Stimulated activated naive CD8-positive, alpha-beta T cell treated with anti-CD3 and anti-CD28 coated beads, Interleukin-15, Interleukin-2, amounts not matched to agents 100 ng/mL and 50 ng/mL, for 24 hours (primary cell): ENCODE measurements around the gene GRID2.

ENCODE experiments used
- H3K27ac Mint-ChIP-seq: one replicate; pipeline ENCODE4 v1.8.0; 2021; ENCODE audit warnings: mild to moderate bottlenecking, mixed read lengths
- H3K27me3 Mint-ChIP-seq: one replicate; pipeline ENCODE4 v1.8.0; 2021; ENCODE audit warnings: mixed read lengths
- H3K36me3 Mint-ChIP-seq: one replicate; pipeline ENCODE4 v1.8.0; 2021; ENCODE audit warnings: low read depth, mixed read lengths
- H3K4me1 Mint-ChIP-seq: one replicate; pipeline ENCODE4 v1.8.0; 2021; ENCODE audit warnings: low read depth, mixed read lengths
- H3K4me3 Mint-ChIP-seq: one replicate; pipeline ENCODE4 v1.8.0; 2021; ENCODE audit warnings: mild to moderate bottlenecking, mixed read lengths
- H3K9me3 Mint-ChIP-seq: one replicate; pipeline ENCODE4 v1.8.0; 2021; ENCODE audit warnings: mixed read lengths

GRID2 gene

GRCh38 chr4:93764639-93765246 is 1461.0 kb downstream of the GRID2 start:
- Mint-ChIP-seq H3K4me3 (no peak overlapping the region), H3K9me3 (no peaks in the 10 kb centered on the region), H3K27ac (no peak overlapping the region), H3K36me3 (no peaks in the 10 kb centered on the region), H3K4me1 (no peaks in the 10 kb centered on the region), H3K27me3 (peaks cover 4% of the 10 kb centered on the region)

DNA sequence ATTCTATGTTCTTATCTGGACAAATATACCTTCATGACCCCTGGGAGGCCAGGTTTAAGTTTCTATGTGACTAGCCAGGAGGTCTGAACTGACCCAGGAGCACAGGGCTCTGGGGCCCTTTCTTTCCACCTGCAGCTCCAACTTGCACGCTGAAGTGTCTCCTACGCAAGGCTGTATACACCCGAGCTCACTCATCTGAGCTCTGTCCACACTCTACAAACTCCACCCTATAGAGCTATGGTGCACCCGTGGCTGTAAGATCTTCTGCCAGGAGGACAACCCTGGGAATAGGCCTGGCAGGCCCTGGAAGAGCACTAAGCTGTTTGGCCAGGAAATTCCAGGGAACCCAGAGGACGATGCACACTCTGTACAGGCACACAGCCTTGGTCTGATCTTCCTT is 1464.2 kb downstream of the GRID2 start:
- Mint-ChIP-seq H3K4me3 (no peak overlapping the region), H3K4me1 (no peaks in the 10 kb centered on the region), H3K27me3 (peaks cover 4% of the 10 kb centered on the region), H3K9me3 (no peaks in the 10 kb centered on the region), H3K36me3 (no peaks in the 10 kb centered on the region), H3K27ac (no peak overlapping the region)

DNA sequence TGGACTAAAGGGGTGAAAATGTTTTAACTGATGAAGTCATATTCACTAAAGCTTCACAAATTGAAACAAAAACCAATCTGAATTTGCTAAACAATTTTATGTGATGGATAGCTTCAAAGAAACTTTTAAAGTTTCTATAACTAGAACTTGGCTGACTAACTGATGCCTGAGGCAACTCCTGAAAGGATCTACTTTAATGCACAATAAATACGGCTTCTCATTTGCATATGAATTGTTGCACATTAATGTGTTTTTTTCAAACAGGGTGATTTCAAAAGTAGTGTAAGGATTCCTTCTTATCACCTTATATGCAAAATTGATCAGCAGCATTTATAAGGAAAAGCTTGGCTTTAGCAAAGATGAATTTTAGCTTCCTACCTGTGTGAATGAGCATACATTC is 1466.4 kb downstream of the GRID2 start:
- H3K27ac Mint-ChIP-seq: no peak overlapping the region
- no peaks in the 10 kb centered on the region for H3K4me1 Mint-ChIP-seq
- H3K27me3 Mint-ChIP-seq: no peaks in the 10 kb centered on the region
- no peaks in the 10 kb centered on the region for H3K36me3 Mint-ChIP-seq
- H3K9me3 Mint-ChIP-seq: no peaks in the 10 kb centered on the region
- H3K4me3 Mint-ChIP-seq: no peak overlapping the region

GRCh38 chr4:93771640-93772411 is 1468.1 kb downstream of the GRID2 start:
- Mint-ChIP-seq H3K4me3 (no peak overlapping the region), H3K27me3 (no peaks in the 10 kb centered on the region), H3K36me3 (no peaks in the 10 kb centered on the region), H3K4me1 (no peaks in the 10 kb centered on the region), H3K9me3 (no peaks in the 10 kb centered on the region), H3K27ac (no peak overlapping the region)

DNA sequence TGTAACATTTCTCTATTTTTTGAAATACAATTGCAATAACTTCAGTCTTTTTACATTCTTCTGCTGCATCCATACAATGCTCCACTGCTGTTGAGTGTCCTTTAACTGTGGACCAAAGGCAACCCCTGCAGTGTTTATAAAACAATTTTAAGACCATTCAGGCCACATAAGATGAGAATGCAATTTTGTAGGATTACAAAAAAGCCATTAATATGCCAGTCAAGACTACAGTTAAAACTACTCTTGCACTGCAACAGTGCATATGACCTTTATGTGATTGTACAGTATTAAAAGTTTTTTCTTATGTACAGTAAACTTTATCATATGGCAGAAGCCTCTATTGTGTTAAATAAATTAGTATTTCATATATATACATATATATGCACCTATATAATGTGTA is 1469.1 kb downstream of the GRID2 start:
- Mint-ChIP-seq H3K27me3 (no peaks in the 10 kb centered on the region), H3K36me3 (no peaks in the 10 kb centered on the region), H3K9me3 (no peaks in the 10 kb centered on the region), H3K4me3 (no peak overlapping the region), H3K27ac (no peak overlapping the region), H3K4me1 (no peaks in the 10 kb centered on the region)

DNA sequence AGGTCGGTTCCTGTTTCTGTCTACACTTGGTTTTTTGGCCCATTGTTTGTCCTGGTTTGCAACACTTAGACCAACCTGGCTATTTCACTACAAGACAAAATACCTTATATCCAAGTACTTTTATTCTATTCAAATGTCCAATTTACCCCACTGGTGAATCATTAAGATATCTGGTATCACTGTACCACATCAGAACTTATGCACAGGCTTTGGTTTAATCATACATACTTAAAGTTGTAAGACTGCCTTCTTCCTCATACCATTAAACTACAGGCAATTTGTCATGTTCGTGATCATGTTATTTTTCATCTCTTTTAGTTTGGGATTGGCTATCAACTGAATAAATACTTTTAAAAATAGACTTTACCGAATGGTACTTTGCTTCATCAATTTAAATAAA is 1471.8 kb downstream of the GRID2 start:
- no peaks in the 10 kb centered on the region for H3K27me3 Mint-ChIP-seq
- no peak overlapping the region for H3K4me3 Mint-ChIP-seq
- H3K9me3 Mint-ChIP-seq: no peaks in the 10 kb centered on the region
- H3K27ac Mint-ChIP-seq: no peak overlapping the region
- H3K36me3 Mint-ChIP-seq: no peaks in the 10 kb centered on the region
- H3K4me1 Mint-ChIP-seq: no peaks in the 10 kb centered on the region

- Mint-ChIP-seq H3K4me3 (no peak overlapping the region), H3K27me3 (no peaks in the 10 kb centered on the region), H3K36me3 (no peaks in the 10 kb centered on the region), H3K9me3 (no peaks in the 10 kb centered on the region), H3K4me1 (no peaks in the 10 kb centered on the region), H3K27ac (no peak overlapping the region)
Measured at GRCh38 chr4:93776386-93777080, 1472.8 kb downstream of the GRID2 start.

GRCh38 chr4:93777081-93777460 is 1473.3 kb downstream of the GRID2 start:
- no peak overlapping the region for H3K27ac Mint-ChIP-seq
- H3K27me3 Mint-ChIP-seq: no peaks in the 10 kb centered on the region
- no peak overlapping the region for H3K4me3 Mint-ChIP-seq
- H3K9me3 Mint-ChIP-seq: no peaks in the 10 kb centered on the region
- H3K36me3 Mint-ChIP-seq: no peaks in the 10 kb centered on the region
- no peaks in the 10 kb centered on the region for H3K4me1 Mint-ChIP-seq

DNA sequence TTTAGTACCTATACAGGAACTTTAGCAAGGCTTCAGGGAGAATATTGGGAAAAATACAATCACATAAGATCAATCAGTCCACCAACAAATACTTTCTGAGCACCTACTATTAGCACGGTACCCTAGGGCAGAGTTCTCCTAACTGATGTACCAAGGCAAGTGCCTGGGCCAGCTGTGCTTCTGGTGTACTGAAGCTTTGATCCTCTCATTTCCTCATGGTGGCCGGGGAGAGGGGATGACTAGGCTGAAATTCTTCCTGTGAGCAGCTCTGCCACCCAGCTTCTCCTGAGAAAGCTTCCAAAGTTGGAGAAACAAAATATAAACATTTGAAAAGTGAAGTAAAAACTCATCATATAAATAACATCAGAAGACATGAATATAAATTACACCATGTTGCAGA is 1475.5 kb downstream of the GRID2 start:
- H3K9me3 Mint-ChIP-seq: no peaks in the 10 kb centered on the region
- no peaks in the 10 kb centered on the region for H3K4me1 Mint-ChIP-seq
- no peaks in the 10 kb centered on the region for H3K36me3 Mint-ChIP-seq
- H3K27me3 Mint-ChIP-seq: no peaks in the 10 kb centered on the region
- H3K27ac Mint-ChIP-seq: no peak overlapping the region
- H3K4me3 Mint-ChIP-seq: no peak overlapping the region

GRCh38 chr4:93780080-93780479 is 1476.3 kb downstream of the GRID2 start:
- Mint-ChIP-seq H3K27me3 (no peaks in the 10 kb centered on the region), H3K9me3 (no peaks in the 10 kb centered on the region), H3K36me3 (no peaks in the 10 kb centered on the region), H3K4me3 (no peak overlapping the region), H3K27ac (no peak overlapping the region), H3K4me1 (no peaks in the 10 kb centered on the region)

- no peaks in the 10 kb centered on the region for H3K4me1 Mint-ChIP-seq
- no peaks in the 10 kb centered on the region for H3K36me3 Mint-ChIP-seq
- no peaks in the 10 kb centered on the region for H3K27me3 Mint-ChIP-seq
- H3K4me3 Mint-ChIP-seq: no peak overlapping the region
- no peaks in the 10 kb centered on the region for H3K9me3 Mint-ChIP-seq
- no peak overlapping the region for H3K27ac Mint-ChIP-seq
Measured at GRCh38 chr4:93781198-93781597, 1477.4 kb downstream of the GRID2 start.

DNA sequence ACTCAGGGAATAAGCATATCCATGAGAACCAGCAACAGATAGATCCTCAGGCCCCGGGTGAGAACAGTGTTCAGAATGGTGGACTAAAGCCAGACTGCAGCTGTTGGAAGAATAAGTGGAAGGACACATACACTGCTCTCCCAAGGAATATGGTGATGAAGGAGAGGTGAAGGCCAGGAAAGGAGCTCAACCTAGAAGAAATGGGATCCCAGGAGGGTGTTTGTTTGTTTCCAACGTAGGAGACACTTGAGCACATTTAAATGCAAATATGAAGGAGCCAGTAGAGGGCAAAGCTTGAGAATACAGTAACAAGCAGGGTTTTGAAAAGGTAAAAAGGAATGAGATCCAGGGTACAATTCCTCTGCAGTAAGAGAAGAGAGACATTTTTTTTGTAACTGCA is 1482.4 kb downstream of the GRID2 start:
- H3K4me3 Mint-ChIP-seq: no peak overlapping the region
- H3K4me1 Mint-ChIP-seq: no peaks in the 10 kb centered on the region
- no peaks in the 10 kb centered on the region for H3K9me3 Mint-ChIP-seq
- no peaks in the 10 kb centered on the region for H3K36me3 Mint-ChIP-seq
- H3K27ac Mint-ChIP-seq: no peak overlapping the region
- H3K27me3 Mint-ChIP-seq: no peaks in the 10 kb centered on the region

DNA sequence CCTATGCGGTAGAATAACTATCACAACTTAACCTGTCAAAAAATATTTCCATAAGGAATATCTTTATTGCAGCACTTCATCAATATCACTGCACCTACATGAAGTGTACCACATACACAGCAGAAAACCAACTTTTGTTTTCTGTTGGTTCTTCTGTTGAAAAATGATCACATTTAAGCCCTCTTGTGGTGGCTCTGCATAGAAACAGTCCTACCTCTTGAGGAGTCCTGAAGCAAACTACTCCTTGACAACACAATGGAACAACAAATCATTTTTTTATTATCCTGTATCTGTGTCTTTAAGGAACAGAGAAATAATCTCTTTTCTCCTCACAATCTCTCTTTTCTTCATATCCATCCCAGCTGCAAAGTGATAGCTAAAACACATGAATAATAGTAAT is 1484.9 kb downstream of the GRID2 start:
- Mint-ChIP-seq H3K36me3 (no peaks in the 10 kb centered on the region), H3K9me3 (no peaks in the 10 kb centered on the region), H3K4me3 (no peak overlapping the region), H3K27me3 (no peaks in the 10 kb centered on the region), H3K27ac (no peak overlapping the region), H3K4me1 (no peaks in the 10 kb centered on the region)

GRCh38 chr4:93791570-93792195 is 1487.9 kb downstream of the GRID2 start:
- Mint-ChIP-seq H3K9me3 (no peaks in the 10 kb centered on the region), H3K4me3 (no peak overlapping the region), H3K36me3 (no peaks in the 10 kb centered on the region)

GRCh38 chr4:93802045-93802444 is 1498.3 kb downstream of the GRID2 start:
- H3K27ac Mint-ChIP-seq: no peak overlapping the region
- H3K4me3 Mint-ChIP-seq: no peak overlapping the region
- H3K27me3 Mint-ChIP-seq: no peaks in the 10 kb centered on the region
- H3K4me1 Mint-ChIP-seq: no peaks in the 10 kb centered on the region
- no peaks in the 10 kb centered on the region for H3K36me3 Mint-ChIP-seq
- no peaks in the 10 kb centered on the region for H3K9me3 Mint-ChIP-seq

More at GRCh38 chr4:93791570-93792195, 1487.9 kb downstream of the GRID2 start:
- Mint-ChIP-seq H3K27me3 (no peaks in the 10 kb centered on the region), H3K27ac (no peak overlapping the region), H3K4me1 (no peaks in the 10 kb centered on the region)
